A549 (cell line): ENCODE results near the gene C1orf167. TPM values are rescaled to one million over a fixed set of nuclear protein-coding genes. Genes with fewer than 3 reads are reported as not detected.

Source experiments
- ATAC-seq, 2 experiments: fragments of 200-7000 bp in 1 of 2; fragments of >200 bp in 1 of 2; cut with Nextera tagmentation in 1 of 2; cut with Tn5 transposase in 1 of 2; 3 replicates each; pipeline versions ENCODE4 v1.8.0 to v1.9.1; 2018 to 2020; ENCODE audit warnings: mild to moderate bottlenecking in 1 of 2, moderate library complexity in 1 of 2
- CTCF ChIA-PET: fragments of 300-600 bp; sonication (Branson Sonifier 250); formaldehyde crosslinking; extraction: SDS; loops from one replicate; lab custom pipeline; 2021; ENCODE audit warnings: antibody characterized with exemption, inconsistent platforms; lab: Yijun Ruan, JAX
- POLR2A ChIA-PET: fragments of 350-600 bp; formaldehyde crosslinking; extraction: SDS; loops from one replicate; lab custom pipeline; 2021; ENCODE audit warnings: antibody characterized with exemption, inconsistent platforms; lab: Yijun Ruan, JAX
- DNase-seq, 2 experiments: peaks; one replicate each; pipeline versions ENCODE4 v3.0.0 to v3.0.0-alpha.2; 2011 to 2016; ENCODE audit warnings: low read depth in 1 of 2, low spot score in 1 of 2
- FAIRE-seq: peaks from 2 replicates; lab custom pipeline; 2011; peaks lifted over from hg19 to GRCh38; lab: Jason Lieb, UNC
- H3K27ac ChIP-seq, 2 experiments: fragments of >200 bp; sonication (Bioruptor Twin); formaldehyde crosslinking; 3 replicates each; pipeline ENCODE4 v1.5.1; 2016 to 2017
- H3K4me1 ChIP-seq: fragments of >200 bp; sonication (Bioruptor Twin); formaldehyde crosslinking; 3 replicates; pipeline ENCODE4 v1.6.1; 2016
- H3K4me2 ChIP-seq: fragments of >200 bp; sonication (Bioruptor Twin); formaldehyde crosslinking; 3 replicates; pipeline ENCODE4 v1.6.1; 2016
- H3K4me3 ChIP-seq: fragments of >200 bp; sonication (Bioruptor Twin); formaldehyde crosslinking; 3 replicates; pipeline ENCODE4 v1.5.1; 2016
- H3K9me3 ChIP-seq: fragments of >200 bp; sonication (Bioruptor Twin); formaldehyde crosslinking; 3 replicates; pipeline ENCODE4 v1.6.1; 2016
- CHD2 ChIP-seq: fragments of 150-350 bp; IDR thresholded peaks from 2 replicates; pipeline ENCODE4 v1.6.1; 2014; ENCODE audit warnings: low read length; ENCODE audit not compliant: partially characterized antibody
- CHD4 ChIP-seq: fragments of 200-600 bp; sonication (generic); IDR thresholded peaks from 2 replicates; pipeline ENCODE4 v1.6.1; 2016; ENCODE audit warnings: antibody characterized with exemption, mild to moderate bottlenecking, borderline replicate concordance
- CTCF ChIP-seq: fragments of >200 bp; sonication (Bioruptor Twin); formaldehyde crosslinking; IDR thresholded peaks from 3 replicates; pipeline ENCODE4 v1.5.1; 2016
- E2F6 ChIP-seq: IDR thresholded peaks from 2 replicates; pipeline ENCODE4 v1.6.1; 2012; ENCODE audit warnings: low read depth, borderline replicate concordance
- ELK1 ChIP-seq: fragments of 150-350 bp; IDR thresholded peaks from 2 replicates; pipeline ENCODE4 v1.6.1; 2014; ENCODE audit warnings: low read depth, mild to moderate bottlenecking, low read length
- EP300 ChIP-seq, 2 experiments: fragments of >200 bp; sonication (Bioruptor Twin); formaldehyde crosslinking; IDR thresholded peaks; 2 replicates in 1 of 2; 3 replicates in 1 of 2; pipeline ENCODE4 v1.6.1; 2016 to 2017
- FOSB ChIP-seq: fragments of 250-450 bp; sonication (Bioruptor Pico); IDR thresholded peaks from 2 replicates; pipeline ENCODE4 v1.5.0; 2020; ENCODE audit warnings: mild to moderate bottlenecking, moderate library complexity
- FOSL2 ChIP-seq, 2 experiments: fragments of 450-650 bp in 1 of 2; fragments of >200 bp in 1 of 2; sonication (Bioruptor Twin) in 1 of 2; formaldehyde crosslinking; IDR thresholded peaks; 2 replicates each; pipeline versions ENCODE4 v1.5.0 to v1.6.1; 2016 to 2020; ENCODE audit warnings: mild to moderate bottlenecking in 1 of 2, moderate library complexity in 1 of 2
- HOXB5 ChIP-seq: fragments of 250-450 bp; sonication (Bioruptor Pico); IDR thresholded peaks from 2 replicates; pipeline ENCODE4 v1.5.0; 2020; ENCODE audit warnings: mild to moderate bottlenecking, moderate library complexity
- KDM1A ChIP-seq: fragments of 200-600 bp; sonication (generic); IDR thresholded peaks from 2 replicates; pipeline ENCODE4 v1.6.1; 2016; ENCODE audit warnings: low read depth, mild to moderate bottlenecking
- MAX ChIP-seq: IDR thresholded peaks from 2 replicates; pipeline ENCODE4 v1.6.1; 2012
- MAZ ChIP-seq: fragments of 150-350 bp; IDR thresholded peaks from 2 replicates; pipeline ENCODE4 v1.6.1; 2014; ENCODE audit warnings: antibody characterized with exemption, low read depth, low read length, borderline replicate concordance
- NR3C1 ChIP-seq: fragments of >200 bp; sonication (Bioruptor Twin); formaldehyde crosslinking; IDR thresholded peaks from 3 replicates; pipeline ENCODE4 v1.6.1; 2017
- PHF8 ChIP-seq: fragments of 200-600 bp; sonication (generic); IDR thresholded peaks from 2 replicates; pipeline ENCODE4 v1.6.1; 2016; ENCODE audit warnings: low read depth, mild to moderate bottlenecking, antibody characterized with exemption, moderate library complexity, borderline replicate concordance
- POLR2AphosphoS2 ChIP-seq: conservative IDR thresholded peaks from 2 replicates; pipeline ENCODE4 v1.6.1; 2012; ENCODE audit warnings: low read length, improper control_type of control experiment, inconsistent platforms
- RAD21 ChIP-seq, 2 experiments: fragments of >200 bp in 1 of 2; sonication (Bioruptor Twin) in 1 of 2; formaldehyde crosslinking in 1 of 2; IDR thresholded peaks in 1 of 2; conservative IDR thresholded peaks in 1 of 2; 2 replicates in 1 of 2; 3 replicates in 1 of 2; pipeline ENCODE4 v1.6.1; 2012 to 2018; ENCODE audit warnings: inconsistent platforms in 1 of 2
- RNF2 ChIP-seq: fragments of 200-600 bp; sonication (generic); IDR thresholded peaks from 2 replicates; pipeline ENCODE4 v1.6.1; 2016; ENCODE audit warnings: low read depth, mild to moderate bottlenecking, antibody characterized with exemption, moderate library complexity, borderline replicate concordance
- ZNF302 ChIP-seq: fragments of 250-450 bp; sonication (Bioruptor Pico); IDR thresholded peaks from 2 replicates; pipeline ENCODE4 v1.9.0; 2021; ENCODE audit warnings: inconsistent platforms, mild to moderate bottlenecking, moderate library complexity
- ZSCAN20 ChIP-seq: fragments of 250-450 bp; sonication (Bioruptor Pico); IDR thresholded peaks from 2 replicates; pipeline ENCODE4 v1.8.0; 2022; ENCODE audit warnings: mild to moderate bottlenecking, moderate library complexity
- WGBS: methylation state at CpG from one replicate; pipeline ENCODE4 v1.1.6; 2017; ENCODE audit errors: missing lambda C conversion rate; 5-methylcytosine and 5-hydroxymethylcytosine counted together
- polyA plus RNA-seq, 4 experiments: library from polyadenylated mRNA; depleted of rRNA in 3 of 4; stranded (reverse); fragments of >200 nt; fragmentation: RNase III in 1 of 4; extraction: RNeasy Plus Mini Kit Qiagen cat#74134 plus additional on column Dnase treatment in 1 of 4; gene quantifications; 2 replicates in 3 of 4; 3 replicates in 1 of 4; pipeline ENCODE4 v1.2.3, GENCODE V29; 2011 to 2017

Gene C1orf167
- polyA plus RNA-seq, 2 of the 4 experiments (the other 2 are of a cell fraction): not detected

GRCh38 chr1:11793819-11794218 is 31.8 kb downstream of the C1orf167 start (continued):
- TF ChIP-seq NR3C1: no peak
- no peak for TF ChIP-seq RNF2
- no peak for TF ChIP-seq MAZ
- no peak for TF ChIP-seq E2F6
- TF ChIP-seq FOSL2 (IDR thresholded peaks at IDR 0.05): no peak
- TF ChIP-seq FOSL2 (CRISPR knock-in tag; IDR thresholded peaks at IDR 0.05): no peak
- TF ChIP-seq CHD2: no peak
- no peak for TF ChIP-seq HOXB5 (CRISPR knock-in tag)
- no peak for TF ChIP-seq ZNF302 (CRISPR knock-in tag)

- Histone ChIP-seq H3K4me2 (no peak overlapping the region), H3K4me1 (peaks cover 12% of the 10 kb centered on the region)
- WGBS: 85% methylated on average over 13 of the region's 19 CpGs
Observed at GRCh38 chr1:11794446-11795237, 32.6 kb downstream of the C1orf167 start.

More at GRCh38 chr1:11794446-11795237, 32.6 kb downstream of the C1orf167 start:
- FAIRE-seq: no peak
- H3K27ac ChIP-seq: no peak overlapping the region
- no peak for TF ChIP-seq CHD4
- no peak for TF ChIP-seq ZNF302 (CRISPR knock-in tag)
- TF ChIP-seq ZSCAN20 (CRISPR knock-in tag): no peak
- no peak for TF ChIP-seq CTCF
- no peak for TF ChIP-seq MAX
- TF ChIP-seq E2F6: no peak
- TF ChIP-seq EP300 (IDR thresholded peaks at IDR 0.05): no peak
- no peak for TF ChIP-seq POLR2AphosphoS2
- TF ChIP-seq FOSB (CRISPR knock-in tag): no peak
- TF ChIP-seq ELK1: no peak
- TF ChIP-seq KDM1A: no peak
- TF ChIP-seq PHF8: no peak
- no peak for TF ChIP-seq RAD21 (conservative IDR thresholded peaks at IDR 0.05 in 1 of 2, IDR thresholded peaks at IDR 0.05 in 1 of 2)
- TF ChIP-seq, all 56 proteins: peak for 0
- no peak overlapping the region for H3K4me3 ChIP-seq
- ChIA-PET CTCF (interaction anchor here (1.1 to 2.7 kb wide), 2 partner anchors 9 to 46 kb away, joined by 3 to 15 read pairs; no protein-coding TSS in a partner anchor), POLR2A (no interaction called here)
- DNase-seq (no peak), ATAC-seq (no peak)
- H3K9me3 ChIP-seq: no peaks in the 10 kb centered on the region
